Prostate gland (tissue), 2 donors: ENCODE results near the gene LETMD1.

Experiments used
- CTCF ChIP-seq, 4 experiments: fragments of 200-600 bp in 2 of 4; fragments of 450-650 bp in 2 of 4; sonication (generic) in 2 of 4; IDR thresholded peaks; 1 replicate in 3 of 4; 2 replicates in 1 of 4; pipeline ENCODE4 v1.5.1; 2016 to 2019; ENCODE audit warnings: antibody characterized with exemption in 4 of 4, mild to moderate bottlenecking in 2 of 4, moderate library complexity in 2 of 4
- POLR2A ChIP-seq: fragments of 450-650 bp; IDR thresholded peaks from one replicate; pipeline ENCODE4 v1.6.1; 2016; ENCODE audit warnings: antibody characterized with exemption, mild to moderate bottlenecking
- POLR2AphosphoS5 ChIP-seq: sonication (generic); formaldehyde crosslinking; IDR thresholded peaks from one replicate; pipeline ENCODE4 v1.6.1; 2017; ENCODE audit warnings: antibody characterized with exemption

- no peak for TF ChIP-seq CTCF (IDR thresholded peaks at IDR 0.05)
- no peak for TF ChIP-seq POLR2A
- TF ChIP-seq POLR2AphosphoS5 = no peak
These were observed 39.6 kb upstream of the LETMD1 start for GRCh38 chr12:51008329-51009055.
